ENCODE results near the gene SH3BGR. TPM values are rescaled to one million over a fixed set of nuclear protein-coding genes. Genes with fewer than 3 reads are reported as not detected.

The SH3BGR gene
- total and polyA plus RNA-seq, 10 of the 15 experiments (the other 5 are each of a cell fraction or from before 2014, with no cell fraction given), result 0.45 to 3.5 (median 1.7) TPM

- TF ChIP-seq CEBPZ (IDR thresholded peaks at IDR 0.05; ENCODE audit: low read depth, low read length) (no peak), ZBTB4 (CRISPR knock-in tag; IDR thresholded peaks at IDR 0.05) (no peak), USF2 (IDR thresholded peaks at IDR 0.05; ENCODE audit: borderline replicate concordance, low read depth, low read length) (no peak), SRF (IDR thresholded peaks at IDR 0.05; ENCODE audit: low read depth in 2 of 2, low read length in 2 of 2) (no peak), SMAD1 (IDR thresholded peaks at IDR 0.05; ENCODE audit: low read depth, partially characterized antibody) (no peak), ZNF274 (IDR thresholded peaks at IDR 0.05; ENCODE audit: insufficient read depth, insufficient read length) (no peak), ATF7 (IDR thresholded peaks at IDR 0.05; ENCODE audit: low read depth) (no peak), MEF2A (IDR thresholded peaks at IDR 0.05; ENCODE audit: insufficient read depth, low read depth, low read length) (no peak)
These were observed 75.4 kb downstream of the SH3BGR start (continued) for GRCh38 chr21:39527067-39527595.
